Activated T-cell treated with anti-CD3 and anti-CD28 coated beads, Interleukin-2, amount 50 U/mL, for 72 hours (primary cell): ENCODE results near the gene SLC36A2. TPM values are rescaled to one million over a fixed set of nuclear protein-coding genes. Genes with fewer than 3 reads are reported as not detected.

Source experiments
- ATAC-seq, 2 donors: fragments of 150-1000 bp; cut with Tn5 transposase; replicated peaks in 1 of 2; 2 replicates each; pipeline ENCODE4 v1.10.0; 2021; ENCODE audit warnings: moderate library complexity in 2 of 2, mild to moderate bottlenecking in 1 of 2
- DNase-seq, 2 donors: peaks; one replicate each; pipeline ENCODE4 v3.0.0; 2021 to 2022; ENCODE audit warnings: mixed read lengths in 1 of 2
- H3K27ac Mint-ChIP-seq: one replicate; pipeline ENCODE4 v1.8.0; 2022; ENCODE audit warnings: mild to moderate bottlenecking, moderate library complexity, mixed read lengths
- H3K27me3 Mint-ChIP-seq: one replicate; pipeline ENCODE4 v1.8.0; 2022; ENCODE audit warnings: low read depth, mixed read lengths
- H3K36me3 Mint-ChIP-seq, 2 donors: one replicate each; pipeline ENCODE4 v1.8.0; 2022; ENCODE audit warnings: mixed read lengths in 2 of 2, mild to moderate bottlenecking in 1 of 2; ENCODE audit not compliant: insufficient read depth in 2 of 2
- H3K4me1 Mint-ChIP-seq: one replicate; pipeline ENCODE4 v1.8.0; 2022; ENCODE audit warnings: low read depth, mixed read lengths
- H3K4me3 Mint-ChIP-seq, 2 donors: one replicate each; pipeline ENCODE4 v1.8.0; 2022; ENCODE audit warnings: mild to moderate bottlenecking in 2 of 2, mixed read lengths in 2 of 2, moderate library complexity in 2 of 2
- H3K9me3 Mint-ChIP-seq, 2 donors: one replicate each; pipeline ENCODE4 v1.8.0; 2022; ENCODE audit warnings: mixed read lengths in 2 of 2
- total RNA-seq, 2 donors: library from RNA; stranded (reverse); gene quantifications; one replicate each; pipeline ENCODE4 v1.2.3, GENCODE V29; 2022

SLC36A2 gene
- total RNA-seq, 2 donors from 2014 or later = not detected

DNA sequence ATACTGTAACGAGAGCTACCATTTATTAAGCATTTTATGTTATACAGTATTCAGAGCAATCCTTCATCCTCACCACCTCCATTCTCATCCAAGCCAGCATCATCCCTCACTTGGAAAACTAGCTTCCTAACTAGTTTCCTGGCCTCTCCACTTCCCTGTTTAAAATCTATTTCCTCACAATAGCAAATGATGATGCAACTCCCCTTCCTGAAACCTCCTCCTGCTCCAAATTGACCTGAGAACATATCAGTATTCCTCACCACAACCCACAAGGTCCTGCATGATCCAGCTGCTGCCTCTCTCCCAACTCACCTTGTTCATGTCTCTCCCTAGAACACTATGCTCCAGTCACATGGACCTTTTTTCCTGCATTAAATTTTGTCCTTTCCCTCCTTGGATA lies 4.3 kb upstream of the SLC36A2 start:
- H3K4me1 Mint-ChIP-seq = no peaks in the 10 kb centered on the region
- peaks cover 6% of the 10 kb centered on the region for H3K27me3 Mint-ChIP-seq
- no peaks in the 10 kb centered on the region for H3K36me3 Mint-ChIP-seq
- no peaks in the 10 kb centered on the region for H3K9me3 Mint-ChIP-seq
- DNase-seq = no peak
- no peak for ATAC-seq
- H3K27ac Mint-ChIP-seq = no peak overlapping the region
- H3K4me3 Mint-ChIP-seq = no peak overlapping the region

DNA sequence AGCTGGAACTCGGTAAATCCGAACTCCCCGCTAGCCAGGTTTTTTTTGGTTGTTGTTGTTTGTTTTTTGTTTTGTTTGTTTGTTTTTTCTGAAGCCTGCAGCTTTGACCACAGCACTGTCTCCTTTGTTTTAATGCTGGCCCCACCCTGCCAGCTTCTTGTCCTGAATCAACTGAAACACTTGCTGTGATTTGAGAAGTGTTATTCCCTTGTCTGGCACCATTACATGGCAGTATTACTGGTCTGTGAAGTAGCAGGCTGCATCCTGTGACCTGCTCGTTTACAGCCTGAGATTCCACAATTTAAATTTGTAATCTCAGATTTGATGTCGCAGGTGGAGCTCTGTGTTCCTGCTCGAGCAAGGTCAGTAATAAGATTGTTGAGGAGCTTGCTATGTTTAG lies 1.4 kb upstream of the SLC36A2 start:
- peaks cover 21% of the 10 kb centered on the region for H3K27me3 Mint-ChIP-seq

DNA sequence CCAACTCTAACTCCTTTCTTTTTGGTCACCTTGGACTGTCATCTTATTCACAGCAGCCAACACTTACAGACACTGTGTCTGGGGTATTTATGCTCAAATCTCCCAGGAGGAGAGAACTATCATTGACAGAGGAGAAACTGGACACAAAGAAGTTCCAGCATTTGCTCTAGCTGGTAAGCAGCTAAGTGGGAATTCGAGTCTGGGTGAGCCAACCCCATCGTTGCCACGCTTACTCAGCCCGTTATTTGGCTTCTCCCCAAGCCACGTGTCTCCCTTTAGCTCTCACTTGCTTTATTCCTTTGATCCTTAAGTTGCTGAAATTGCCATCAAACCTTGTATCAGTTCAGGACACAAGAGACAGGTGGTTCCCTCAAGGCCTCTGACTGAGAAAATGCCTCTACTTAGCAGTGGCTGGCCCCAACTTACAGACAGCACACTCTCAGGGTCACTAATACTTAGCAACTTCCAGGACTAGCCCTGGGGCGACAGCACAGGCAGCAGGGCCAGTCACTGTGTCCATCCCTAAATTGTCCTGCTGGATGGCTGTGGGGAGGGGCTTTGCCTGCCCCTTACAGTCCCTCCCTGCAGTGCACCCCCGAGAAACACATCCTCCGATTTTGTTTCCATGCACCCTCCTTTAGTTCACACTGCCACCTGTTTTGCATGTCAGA lies 1.4 kb downstream of the SLC36A2 start:
- DNase-seq (no peak), ATAC-seq (no peak)
- peaks cover 38% of the 10 kb centered on the region for H3K27me3 Mint-ChIP-seq
- no peaks in the 10 kb centered on the region for H3K4me1 Mint-ChIP-seq
- H3K9me3 Mint-ChIP-seq = no peaks in the 10 kb centered on the region
- no peak overlapping the region for H3K27ac Mint-ChIP-seq
- H3K4me3 Mint-ChIP-seq = no peak overlapping the region
- H3K36me3 Mint-ChIP-seq = no peaks in the 10 kb centered on the region

More for the DNA sequence above, 1.4 kb upstream of the SLC36A2 start:
- ATAC-seq = no peak
- no peak for DNase-seq
- no peak overlapping the region for H3K27ac Mint-ChIP-seq
- no peaks in the 10 kb centered on the region for H3K9me3 Mint-ChIP-seq
- H3K4me3 Mint-ChIP-seq = no peak overlapping the region
- H3K36me3 Mint-ChIP-seq = no peaks in the 10 kb centered on the region
- no peaks in the 10 kb centered on the region for H3K4me1 Mint-ChIP-seq

DNA sequence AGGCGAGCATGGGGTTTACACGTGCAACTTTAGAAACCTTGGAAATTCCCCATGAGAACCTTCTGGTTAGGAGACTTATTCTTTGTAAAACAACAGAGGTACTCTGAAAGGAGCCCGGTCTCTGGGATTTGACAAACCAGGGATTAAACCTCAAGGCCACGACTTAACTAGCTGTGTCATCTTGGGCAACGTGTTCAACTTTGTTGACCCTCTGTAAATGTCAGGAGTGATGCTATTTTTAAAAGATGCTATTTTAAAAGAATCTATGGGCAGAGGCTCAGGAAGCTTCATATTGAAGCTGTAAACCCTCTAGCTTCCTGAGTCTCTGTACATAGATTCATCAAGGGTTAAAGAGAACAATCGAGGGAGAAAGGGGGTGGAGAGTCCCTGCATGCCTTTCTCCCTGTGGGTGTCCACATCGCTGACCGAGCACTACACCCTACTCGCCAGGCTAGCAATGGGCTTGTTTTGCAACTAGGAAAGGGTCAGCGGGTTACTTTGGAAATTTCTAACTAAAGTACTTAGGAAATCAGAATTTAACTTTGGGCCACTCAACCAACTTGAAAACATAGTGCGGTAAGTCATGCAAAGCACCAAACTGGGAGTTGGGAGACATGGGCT lies 2.1 kb downstream of the SLC36A2 start:
- H3K4me3 Mint-ChIP-seq = no peak overlapping the region
- no peaks in the 10 kb centered on the region for H3K9me3 Mint-ChIP-seq
- no peaks in the 10 kb centered on the region for H3K4me1 Mint-ChIP-seq

DNA sequence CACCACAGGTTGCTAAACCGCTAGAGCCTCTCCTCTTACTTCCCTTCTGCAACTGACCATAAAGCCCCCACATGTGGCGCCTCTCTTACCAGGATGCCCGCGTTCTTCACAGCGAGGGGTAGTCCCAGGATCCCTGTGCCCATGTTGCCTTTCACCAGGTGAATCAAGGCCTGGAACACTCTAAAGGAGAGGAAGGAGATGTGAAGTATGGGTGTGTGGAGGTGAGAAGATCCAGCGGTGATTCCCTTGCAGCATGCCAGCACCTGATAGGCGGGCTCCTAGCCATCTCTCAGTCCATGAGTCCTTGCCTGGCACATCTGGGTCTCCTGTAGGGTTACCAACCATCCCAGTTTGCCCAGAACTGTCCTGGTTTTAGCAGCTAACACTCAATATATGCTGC lies 3.3 kb downstream of the SLC36A2 start:
- Mint-ChIP-seq H3K9me3 (no peaks in the 10 kb centered on the region), H3K27ac (no peak overlapping the region), H3K4me1 (no peaks in the 10 kb centered on the region), H3K36me3 (no peaks in the 10 kb centered on the region), H3K27me3 (peaks cover 49% of the 10 kb centered on the region), H3K4me3 (no peak overlapping the region)
- DNase-seq (no peak), ATAC-seq (no peak)

More for the DNA sequence above, 2.1 kb downstream of the SLC36A2 start:
- H3K27ac Mint-ChIP-seq = no peak overlapping the region
- DNase-seq = no peak
- H3K27me3 Mint-ChIP-seq = peaks cover 40% of the 10 kb centered on the region
- H3K36me3 Mint-ChIP-seq = no peaks in the 10 kb centered on the region
- ATAC-seq = no peak

DNA sequence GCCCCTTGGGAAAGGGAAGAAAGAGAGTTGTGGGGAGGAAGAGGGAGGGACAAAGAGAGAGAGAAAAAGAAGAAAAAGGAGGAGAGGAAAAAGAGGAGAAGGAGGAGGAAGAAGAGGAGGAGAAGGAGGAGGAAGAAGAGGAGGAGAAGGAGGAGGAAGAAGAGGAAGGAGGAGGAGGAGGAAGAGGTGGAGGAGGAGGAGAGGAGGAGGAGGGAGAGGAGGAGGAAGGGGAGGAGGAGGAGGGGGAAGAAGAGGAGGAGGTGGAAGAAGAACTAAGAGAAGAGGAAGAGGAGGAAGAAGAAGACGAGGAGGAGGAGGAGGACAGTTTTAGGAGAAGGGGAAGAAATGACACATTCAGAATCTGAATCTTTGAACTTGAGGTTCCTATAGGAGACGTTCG lies 7.4 kb downstream of the SLC36A2 start:
- peaks cover 46% of the 10 kb centered on the region for H3K27me3 Mint-ChIP-seq

DNA sequence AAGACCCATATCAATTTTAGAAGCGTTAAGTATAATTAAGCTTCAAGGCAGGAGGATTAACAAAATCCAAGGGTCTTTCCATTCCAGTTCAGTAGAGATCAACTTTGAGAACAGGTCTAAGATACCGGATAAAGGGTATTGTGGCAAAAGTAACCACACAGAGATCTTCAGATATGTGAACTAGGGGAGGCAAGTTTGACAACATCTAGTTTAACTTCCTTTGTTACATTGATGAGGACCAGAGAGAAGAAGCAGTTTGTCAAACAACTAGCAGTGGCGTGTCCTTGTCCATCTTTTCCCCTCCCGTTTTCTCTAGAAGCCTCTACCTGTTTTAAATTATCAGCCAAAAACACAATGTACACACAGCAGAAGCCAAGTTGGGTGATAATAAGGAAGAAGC lies 8.6 kb downstream of the SLC36A2 start:
- H3K4me1 Mint-ChIP-seq = no peaks in the 10 kb centered on the region
- no peaks in the 10 kb centered on the region for H3K9me3 Mint-ChIP-seq
- H3K27ac Mint-ChIP-seq = no peak overlapping the region
- ATAC-seq = no peak
- H3K36me3 Mint-ChIP-seq = no peaks in the 10 kb centered on the region
- DNase-seq = no peak
- H3K27me3 Mint-ChIP-seq = peaks cover 40% of the 10 kb centered on the region
- no peak overlapping the region for H3K4me3 Mint-ChIP-seq

More for the DNA sequence above, 7.4 kb downstream of the SLC36A2 start:
- Mint-ChIP-seq H3K27ac (no peak overlapping the region), H3K36me3 (no peaks in the 10 kb centered on the region), H3K9me3 (no peaks in the 10 kb centered on the region), H3K4me1 (no peaks in the 10 kb centered on the region), H3K4me3 (no peak overlapping the region)
- DNase-seq = no peak
- no peak for ATAC-seq

DNA sequence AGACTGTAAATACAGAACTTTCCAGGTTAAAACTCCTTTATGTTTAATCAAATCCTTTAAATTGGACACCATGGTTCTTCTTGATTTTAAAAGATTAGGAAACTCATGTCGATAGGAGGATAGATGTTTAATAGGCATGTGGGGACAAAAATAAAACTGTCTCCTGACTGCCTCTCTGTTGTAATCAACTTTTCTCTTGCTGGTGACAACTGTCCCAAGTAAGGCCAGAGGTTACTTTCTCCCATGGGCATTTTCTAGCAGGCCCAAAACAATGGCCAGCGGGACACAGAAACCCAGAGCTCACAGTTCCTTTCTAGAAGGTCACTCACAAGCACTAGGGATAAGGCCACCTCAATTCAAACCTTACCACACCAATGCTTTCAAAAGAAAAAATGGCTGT lies 14.5 kb downstream of the SLC36A2 start:
- H3K27me3 Mint-ChIP-seq = peaks cover 7% of the 10 kb centered on the region

DNA sequence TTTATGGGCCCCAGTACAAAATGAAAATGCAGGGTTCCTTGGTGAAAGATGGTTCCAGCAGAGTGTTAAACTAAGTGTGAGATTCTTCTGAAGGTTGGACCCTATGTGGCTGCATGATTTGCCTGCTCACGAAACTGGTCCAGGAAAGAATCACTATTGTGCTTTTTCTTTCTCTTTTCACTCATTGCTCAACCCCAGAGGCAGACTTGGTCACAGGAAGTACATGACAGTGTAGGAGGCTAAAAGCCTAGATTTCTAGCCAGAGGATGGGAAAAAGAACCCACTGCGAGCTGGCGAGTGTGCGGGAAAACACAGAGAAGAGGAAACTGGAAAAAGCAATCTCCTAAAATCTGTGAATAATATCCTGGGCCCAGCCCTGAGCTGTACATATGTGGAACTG lies 18.6 kb downstream of the SLC36A2 start:
- Mint-ChIP-seq H3K36me3 (no peaks in the 10 kb centered on the region), H3K4me3 (no peak overlapping the region), H3K27ac (no peak overlapping the region), H3K27me3 (peaks cover 17% of the 10 kb centered on the region), H3K9me3 (no peaks in the 10 kb centered on the region), H3K4me1 (no peaks in the 10 kb centered on the region)
- no peak for DNase-seq
- peak in 1 of 2 donors; percentile 23 for ATAC-seq

More for the DNA sequence above, 14.5 kb downstream of the SLC36A2 start:
- Mint-ChIP-seq H3K9me3 (no peaks in the 10 kb centered on the region), H3K4me1 (no peaks in the 10 kb centered on the region), H3K36me3 (no peaks in the 10 kb centered on the region), H3K27ac (no peak overlapping the region), H3K4me3 (no peak overlapping the region)
- DNase-seq = no peak
- no peak for ATAC-seq

DNA sequence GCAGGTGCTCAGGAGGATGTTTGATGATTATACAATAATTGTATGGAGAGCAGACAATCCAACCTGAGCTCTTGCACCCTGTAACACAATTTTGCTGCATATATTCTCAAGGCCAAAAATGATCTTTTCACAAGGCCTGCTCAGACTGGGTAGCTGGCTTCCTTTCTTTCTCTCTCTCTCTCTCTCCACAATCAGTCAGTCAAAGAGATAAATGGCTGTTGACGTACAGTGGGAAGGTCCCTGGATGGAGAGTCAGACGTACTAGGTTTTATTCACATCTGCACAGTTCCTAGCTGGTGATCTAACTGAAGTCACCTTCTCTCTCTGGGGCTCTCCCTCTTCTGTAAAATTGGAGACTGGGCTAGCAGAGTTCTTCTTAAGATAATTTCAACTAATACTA lies 19.8 kb downstream of the SLC36A2 start:
- no peaks in the 10 kb centered on the region for H3K9me3 Mint-ChIP-seq
- H3K4me3 Mint-ChIP-seq = no peak overlapping the region
- H3K4me1 Mint-ChIP-seq = no peaks in the 10 kb centered on the region
- no peaks in the 10 kb centered on the region for H3K36me3 Mint-ChIP-seq
- H3K27ac Mint-ChIP-seq = no peak overlapping the region
- ATAC-seq (no peak), DNase-seq (no peak)
- peaks cover 17% of the 10 kb centered on the region for H3K27me3 Mint-ChIP-seq

DNA sequence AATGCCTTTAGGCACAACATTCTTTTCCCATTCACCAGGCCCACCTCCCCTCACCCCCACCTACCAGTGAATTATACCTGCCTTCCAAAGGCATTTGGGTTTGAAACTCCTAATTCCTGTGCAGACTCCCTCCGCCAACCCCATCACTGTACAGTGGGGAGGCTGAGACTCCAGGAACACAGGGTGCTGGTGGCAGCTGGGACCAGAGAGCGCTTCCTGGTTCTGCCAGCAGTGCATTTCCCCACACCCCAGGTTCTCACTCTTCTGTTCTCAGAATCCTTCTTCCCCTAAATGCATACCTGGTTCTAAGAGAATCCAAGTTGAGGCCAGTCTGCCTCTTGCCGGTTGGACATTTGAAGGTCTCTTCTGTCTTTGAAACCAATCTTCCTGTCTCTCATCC lies 21.1 kb downstream of the SLC36A2 start:
- H3K36me3 Mint-ChIP-seq = no peaks in the 10 kb centered on the region
- DNase-seq = no peak
- peaks cover 17% of the 10 kb centered on the region for H3K27me3 Mint-ChIP-seq
- H3K4me1 Mint-ChIP-seq = no peaks in the 10 kb centered on the region
- no peak overlapping the region for H3K4me3 Mint-ChIP-seq
- no peaks in the 10 kb centered on the region for H3K9me3 Mint-ChIP-seq
- no peak overlapping the region for H3K27ac Mint-ChIP-seq
- ATAC-seq = no peak

DNA sequence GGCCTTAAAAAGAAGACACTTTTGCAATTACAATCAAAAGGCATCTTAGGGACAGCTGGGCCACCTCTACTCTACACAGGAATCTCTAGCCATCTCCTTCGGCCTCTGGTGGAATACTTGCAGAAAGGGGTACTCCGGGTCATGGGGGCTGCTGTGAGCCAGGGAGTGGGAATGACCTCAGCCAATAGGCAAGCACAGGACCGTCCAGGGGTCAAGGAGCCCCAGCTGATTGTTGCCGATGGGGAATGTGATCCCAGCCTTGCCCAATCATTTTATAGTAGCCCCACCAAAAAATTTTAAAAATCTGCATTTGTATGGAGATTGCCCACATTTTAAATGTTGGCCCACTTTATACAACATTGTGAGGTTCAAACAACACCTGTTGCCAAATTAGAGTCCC lies 26.9 kb downstream of the SLC36A2 start:
- Mint-ChIP-seq H3K27ac (no peak overlapping the region), H3K4me3 (no peak overlapping the region), H3K36me3 (no peaks in the 10 kb centered on the region), H3K27me3 (peaks cover 6% of the 10 kb centered on the region), H3K4me1 (no peaks in the 10 kb centered on the region), H3K9me3 (no peaks in the 10 kb centered on the region)
- DNase-seq (no peak), ATAC-seq (no peak)

DNA sequence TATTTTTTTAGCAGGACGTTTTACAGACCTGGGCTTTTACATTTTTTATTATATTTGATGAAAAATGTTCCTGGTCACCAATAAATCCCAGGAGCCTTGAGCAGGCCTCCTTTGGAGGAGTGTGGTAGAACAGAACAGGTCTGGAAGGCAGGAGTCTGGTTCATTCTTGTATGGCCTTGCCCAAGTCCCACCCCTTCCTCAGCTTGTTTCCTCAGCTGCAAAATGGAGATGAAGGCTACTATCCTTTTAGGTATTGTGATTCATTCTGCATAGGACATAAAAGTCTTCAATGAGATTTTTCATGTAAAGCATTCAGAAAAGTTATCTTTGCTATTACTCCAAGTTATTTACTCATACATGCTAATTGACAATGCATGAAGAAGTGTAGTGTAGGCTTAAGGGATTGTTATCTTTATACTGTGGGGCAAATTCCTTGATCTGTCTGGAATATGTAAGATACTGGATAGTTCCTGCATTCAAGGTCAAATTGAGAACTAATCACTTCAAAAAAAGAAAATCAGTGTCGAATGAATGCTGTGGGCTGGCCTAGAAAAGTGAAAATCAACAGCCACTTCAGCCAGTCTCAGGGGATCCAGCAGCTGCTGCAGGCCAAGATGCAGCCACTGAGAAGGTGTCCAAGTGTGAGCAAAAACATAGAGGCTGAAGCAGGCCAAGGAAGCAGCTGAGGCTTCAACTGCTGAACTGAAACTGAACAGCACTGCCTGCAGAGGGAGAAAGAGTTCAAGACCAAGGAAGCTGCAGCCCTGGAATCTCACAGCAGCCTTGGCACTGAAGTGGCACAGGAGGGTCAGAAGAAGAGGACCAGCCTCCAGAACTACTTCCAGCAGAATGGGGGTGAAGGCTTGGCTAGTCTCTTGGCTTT lies 28.3 kb downstream of the SLC36A2 start:
- H3K4me1 Mint-ChIP-seq = no peaks in the 10 kb centered on the region
- no peaks in the 10 kb centered on the region for H3K36me3 Mint-ChIP-seq
- DNase-seq (no peak), ATAC-seq (peak in 1 of 2 donors; percentile 25)
- H3K9me3 Mint-ChIP-seq = no peaks in the 10 kb centered on the region
- H3K27ac Mint-ChIP-seq = no peak overlapping the region
- no peaks in the 10 kb centered on the region for H3K27me3 Mint-ChIP-seq
- no peak overlapping the region for H3K4me3 Mint-ChIP-seq
